ENCODE measurements around the gene RORC. TPM values are rescaled to one million over a fixed set of nuclear protein-coding genes. Genes with fewer than 3 reads are reported as not detected.
"Not testable (repeated sequence)": the region's sequence is repeated elsewhere in the genome, so short reads cannot be mapped to it uniquely, and the experiment has no call there.

RORC gene
- polyA plus RNA-seq (2011; rRNA removed) (not detected in 2 replicates), polyA minus RNA-seq (2011; rRNA and poly(A)+ RNA removed) (not detected in 2 replicates)

DNA sequence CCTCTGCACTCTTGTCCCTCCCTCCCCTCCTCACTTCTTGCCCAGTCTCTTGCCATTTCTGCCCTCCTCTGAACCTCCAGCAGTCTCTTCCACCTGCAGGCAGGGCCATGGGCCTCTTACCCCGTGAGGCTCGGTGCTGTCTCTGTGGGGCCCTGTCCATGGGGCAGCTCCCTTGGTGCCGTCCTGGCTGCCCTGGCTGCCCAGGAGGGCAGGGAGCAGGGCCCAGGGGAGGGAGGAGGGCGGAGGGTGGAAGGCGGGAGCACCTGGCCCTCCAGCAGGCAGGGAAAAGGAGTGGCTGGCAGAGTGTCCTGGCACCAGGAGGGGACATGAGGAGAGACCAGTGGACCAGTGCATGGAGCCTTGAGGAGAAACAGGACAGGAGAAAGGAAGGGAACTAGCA, at the start of gene RORC:
Gene RORC, minus strand, starts transcription at position 198 of the 400 bp plus-strand sequence. Its CDS starts 38 bp downstream, at position 160.
- DNase-seq (ENCODE audit: low read depth, low spot score), result no peak
- no peak for TF ChIP-seq CTCF (IDR thresholded peaks at IDR 0.05; ENCODE audit: low read depth, low read length)
- H3K4me3 ChIP-seq (ENCODE audit: low read depth, low read length), result no peak within 1 kb of the TSS
- POLR2A ChIA-PET, result no interaction called here
- no peak within 1 kb of the TSS for H3K27ac ChIP-seq (ENCODE audit: low read depth, low read length)
- H3K27me3 ChIP-seq (ENCODE audit: control insufficient read depth, insufficient read depth, low read length), result peaks cover 47% of the 10 kb centered on the region
- CTCF ChIA-PET, result no interaction called here
- no peaks in the 10 kb centered on the region; the same call in 1 of the 2 replicates for H3K9me3 ChIP-seq (ENCODE audit: control insufficient read depth, insufficient read depth, low read length)

GRCh38 chr1:151875419-151876097, 44.0 kb upstream of the RORC start:
- no peak for DNase-seq (ENCODE audit: low read depth, low spot score)
- H3K27me3 ChIP-seq (ENCODE audit: control insufficient read depth, insufficient read depth, low read length), result no peaks in the 10 kb centered on the region

GRCh38 chr1:151872776-151873175, 41.2 kb upstream of the RORC start:
- H3K27ac ChIP-seq (ENCODE audit: low read depth, low read length); CTCF ChIA-PET; POLR2A ChIA-PET; H3K4me3 ChIP-seq (ENCODE audit: low read depth, low read length); DNase-seq (ENCODE audit: low read depth, low spot score); H3K9me3 ChIP-seq (ENCODE audit: control insufficient read depth, insufficient read depth, low read length); H3K27me3 ChIP-seq (ENCODE audit: control insufficient read depth, insufficient read depth, low read length): not testable (repeated sequence)

More at GRCh38 chr1:151875419-151876097, 44.0 kb upstream of the RORC start:
- H3K4me3 ChIP-seq (ENCODE audit: low read depth, low read length), result no peak overlapping the region
- H3K27ac ChIP-seq (ENCODE audit: low read depth, low read length), result no peak overlapping the region
- ChIA-PET POLR2A (no interaction called here), CTCF (no interaction called here)
- H3K9me3 ChIP-seq (ENCODE audit: control insufficient read depth, insufficient read depth, low read length), result no peaks in the 10 kb centered on the region
- TF ChIP-seq CTCF (IDR thresholded peaks at IDR 0.05; ENCODE audit: low read depth, low read length), result no peak

DNA sequence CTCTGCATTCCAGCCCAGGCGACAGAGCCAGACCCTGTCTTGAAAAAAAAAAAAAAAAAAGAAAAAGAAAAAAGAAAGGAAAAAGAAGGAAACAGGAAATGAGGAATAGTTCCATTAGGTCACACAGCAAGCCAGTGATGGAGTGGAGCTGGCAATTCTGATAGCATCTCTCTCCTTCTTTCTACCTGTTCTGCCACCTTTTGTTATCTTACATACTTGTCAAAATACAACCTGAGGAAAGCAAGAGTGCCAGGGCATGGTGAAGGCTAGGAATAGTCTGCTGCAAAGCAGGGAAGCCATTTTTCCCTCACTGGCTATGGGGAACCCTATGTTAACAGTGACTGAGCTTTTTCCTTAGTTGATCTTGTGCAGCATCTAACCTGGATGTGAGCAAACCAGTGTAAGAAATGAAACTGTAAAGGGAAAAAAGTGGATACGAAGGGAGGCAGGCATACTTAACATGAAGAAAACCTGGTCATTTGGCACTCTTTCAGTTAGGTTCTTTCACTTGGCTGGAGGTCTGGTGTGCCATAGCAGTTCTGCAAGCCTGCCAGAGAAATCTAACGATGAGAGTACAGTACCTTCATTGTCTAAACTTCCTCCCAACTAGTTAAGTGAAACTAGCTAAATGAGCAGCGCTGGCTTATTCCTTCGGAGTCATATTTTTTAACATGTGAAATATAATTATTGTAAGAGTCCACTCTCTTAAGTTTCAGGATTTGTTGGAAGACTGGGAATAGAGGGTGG, 39.9 kb upstream of the RORC start:
- CTCF ChIA-PET, result no interaction called here
- DNase-seq (ENCODE audit: low read depth, low spot score), result no peak
- Histone ChIP-seq H3K4me3 (ENCODE audit: low read depth, low read length) (no peak overlapping the region), H3K27ac (ENCODE audit: low read depth, low read length) (no peak overlapping the region), H3K27me3 (ENCODE audit: control insufficient read depth, insufficient read depth, low read length) (no peaks in the 10 kb centered on the region), H3K9me3 (ENCODE audit: control insufficient read depth, insufficient read depth, low read length) (no peaks in the 10 kb centered on the region)
- TF ChIP-seq CTCF (IDR thresholded peaks at IDR 0.05; ENCODE audit: low read depth, low read length), result no peak
- POLR2A ChIA-PET, result no interaction called here

GRCh38 chr1:151868486-151868885, 36.9 kb upstream of the RORC start:
- no peak overlapping the region for H3K4me3 ChIP-seq (ENCODE audit: low read depth, low read length)
- POLR2A ChIA-PET, result no interaction called here
- peak; percentile 51 for DNase-seq (ENCODE audit: low read depth, low spot score)

More at GRCh38 chr1:151868486-151868885, 36.9 kb upstream of the RORC start:
- Histone ChIP-seq H3K9me3 (ENCODE audit: control insufficient read depth, insufficient read depth, low read length) (no peaks in the 10 kb centered on the region), H3K27ac (ENCODE audit: low read depth, low read length) (no peak overlapping the region), H3K27me3 (ENCODE audit: control insufficient read depth, insufficient read depth, low read length) (peaks cover 6% of the 10 kb centered on the region)
- CTCF ChIA-PET, result no interaction called here
- TF ChIP-seq CTCF (IDR thresholded peaks at IDR 0.05; ENCODE audit: low read depth, low read length), result no peak
